ENCODE data around the gene RAB30. TPM values are rescaled to one million over a fixed set of nuclear protein-coding genes. Genes with fewer than 3 reads are reported as not detected.

Gene RAB30
- total and polyA plus RNA-seq, 9 of the 15 experiments (the other 6 are each of a cell fraction or from before 2014, with no cell fraction given) = 0.29 to 1.3 (median 1.0) TPM

- TF ChIP-seq ZBTB49 (CRISPR knock-in tag; IDR thresholded peaks at IDR 0.05; ENCODE audit: borderline replicate concordance) = no peak
- TF ChIP-seq KDM4B (IDR thresholded peaks at IDR 0.05; ENCODE audit: borderline replicate concordance in 2 of 2, low read depth in 1 of 2) = no peak
- TF ChIP-seq, protein P1, sequence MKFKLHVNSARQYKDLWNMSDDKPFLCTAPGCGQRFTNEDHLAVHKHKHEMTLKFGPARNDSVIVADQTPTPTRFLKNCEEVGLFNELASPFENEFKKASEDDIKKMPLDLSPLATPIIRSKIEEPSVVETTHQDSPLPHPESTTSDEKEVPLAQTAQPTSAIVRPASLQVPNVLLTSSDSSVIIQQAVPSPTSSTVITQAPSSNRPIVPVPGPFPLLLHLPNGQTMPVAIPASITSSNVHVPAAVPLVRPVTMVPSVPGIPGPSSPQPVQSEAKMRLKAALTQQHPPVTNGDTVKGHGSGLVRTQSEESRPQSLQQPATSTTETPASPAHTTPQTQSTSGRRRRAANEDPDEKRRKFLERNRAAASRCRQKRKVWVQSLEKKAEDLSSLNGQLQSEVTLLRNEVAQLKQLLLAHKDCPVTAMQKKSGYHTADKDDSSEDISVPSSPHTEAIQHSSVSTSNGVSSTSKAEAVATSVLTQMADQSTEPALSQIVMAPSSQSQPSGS (CRISPR knock-in tag; IDR thresholded peaks at IDR 0.05) = no peak
- TF ChIP-seq HDAC3 (IDR thresholded peaks at IDR 0.05; ENCODE audit: borderline replicate concordance, partially characterized antibody) = no peak
Observed at GRCh38 chr11:83119216-83119615, 47.5 kb upstream of the RAB30 start (continued).

- no peak overlapping the region for H3K4me2 ChIP-seq (ENCODE audit: insufficient read depth, low read length)
- in situ Hi-C loops (cut with MboI) (no loop called here), intact Hi-C loops (cut with micrococcal nuclease) (no loop called here)
- CTCF ChIA-PET (ENCODE audit: low intra/inter-chr PET ratio) = no interaction called here
- no peaks in the 10 kb centered on the region for H3K27me3 ChIP-seq (ENCODE audit: control insufficient read depth in 2 of 2, insufficient read depth in 2 of 2, low read length in 2 of 2)
- FAIRE-seq (no peak), DNase-seq (ENCODE audit: extremely low read depth in 1 of 4, low spot score in 3 of 4) (no peak), ATAC-seq (no peak)
- H2AFZ ChIP-seq (ENCODE audit: low read depth, low read length) = peak overlapping the region; percentile 73
- no peaks in the 10 kb centered on the region for H4K20me1 ChIP-seq (replicated peaks; ENCODE audit: control insufficient read depth, insufficient read depth, low read length)
- H3K9me1 ChIP-seq (ENCODE audit: control insufficient read depth, insufficient read depth, low read length) = no peaks in the 10 kb centered on the region
- no TSS peak for BruUV-seq (replicated peaks)
- H3K36me3 ChIP-seq (ENCODE audit: control insufficient read depth, insufficient read depth, low read length) = no peaks in the 10 kb centered on the region
- H3K9me3 ChIP-seq (replicated peaks; ENCODE audit: control insufficient read depth, insufficient read depth, low read depth, low read length) = no peaks in the 10 kb centered on the region
- H3K9ac ChIP-seq (ENCODE audit: insufficient read depth in 1 of 2, low read depth in 2 of 2, low read length in 2 of 2) = no peak overlapping the region; a peak in 1 of 4 replicates
- no peaks in the 10 kb centered on the region for H3K79me2 ChIP-seq (ENCODE audit: control insufficient read depth, insufficient read depth, low read length)
- POLR2A ChIA-PET = interaction anchor here (1.8 kb wide), 1 partner anchor 12 kb away, joined by 4 read pairs; no protein-coding TSS in a partner anchor
- peaks cover 0 to 6% of the 10 kb centered on the region in 2 experiments; a peak in 2 of 5 replicates for H3K4me1 ChIP-seq (replicated peaks in 1 of 2; ENCODE audit: control insufficient read depth in 2 of 2, insufficient read depth in 2 of 2, low read length in 2 of 2)
- no peak overlapping the region for H3K4me3 ChIP-seq
- H3K27ac ChIP-seq (ENCODE audit: extremely low read depth, low read depth, low read length) = no peak overlapping the region
- TF ChIP-seq, protein P2, sequence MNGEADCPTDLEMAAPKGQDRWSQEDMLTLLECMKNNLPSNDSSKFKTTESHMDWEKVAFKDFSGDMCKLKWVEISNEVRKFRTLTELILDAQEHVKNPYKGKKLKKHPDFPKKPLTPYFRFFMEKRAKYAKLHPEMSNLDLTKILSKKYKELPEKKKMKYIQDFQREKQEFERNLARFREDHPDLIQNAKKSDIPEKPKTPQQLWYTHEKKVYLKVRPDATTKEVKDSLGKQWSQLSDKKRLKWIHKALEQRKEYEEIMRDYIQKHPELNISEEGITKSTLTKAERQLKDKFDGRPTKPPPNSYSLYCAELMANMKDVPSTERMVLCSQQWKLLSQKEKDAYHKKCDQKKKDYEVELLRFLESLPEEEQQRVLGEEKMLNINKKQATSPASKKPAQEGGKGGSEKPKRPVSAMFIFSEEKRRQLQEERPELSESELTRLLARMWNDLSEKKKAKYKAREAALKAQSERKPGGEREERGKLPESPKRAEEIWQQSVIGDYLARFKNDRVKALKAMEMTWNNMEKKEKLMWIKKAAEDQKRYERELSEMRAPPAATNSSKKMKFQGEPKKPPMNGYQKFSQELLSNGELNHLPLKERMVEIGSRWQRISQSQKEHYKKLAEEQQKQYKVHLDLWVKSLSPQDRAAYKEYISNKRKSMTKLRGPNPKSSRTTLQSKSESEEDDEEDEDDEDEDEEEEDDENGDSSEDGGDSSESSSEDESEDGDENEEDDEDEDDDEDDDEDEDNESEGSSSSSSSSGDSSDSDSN (IDR thresholded peaks at IDR 0.05; ENCODE audit: borderline replicate concordance in 1 of 2, low read depth in 2 of 2, low read length in 2 of 2) = no peak
- TF ChIP-seq ZNF280B (CRISPR knock-in tag; IDR thresholded peaks at IDR 0.05) (no peak), STAG1 (CRISPR knock-in tag; IDR thresholded peaks at IDR 0.05; ENCODE audit: borderline replicate concordance) (no peak), KLF10 (CRISPR knock-in tag; IDR thresholded peaks at IDR 0.05) (no peak)
- TF ChIP-seq, protein P3, sequence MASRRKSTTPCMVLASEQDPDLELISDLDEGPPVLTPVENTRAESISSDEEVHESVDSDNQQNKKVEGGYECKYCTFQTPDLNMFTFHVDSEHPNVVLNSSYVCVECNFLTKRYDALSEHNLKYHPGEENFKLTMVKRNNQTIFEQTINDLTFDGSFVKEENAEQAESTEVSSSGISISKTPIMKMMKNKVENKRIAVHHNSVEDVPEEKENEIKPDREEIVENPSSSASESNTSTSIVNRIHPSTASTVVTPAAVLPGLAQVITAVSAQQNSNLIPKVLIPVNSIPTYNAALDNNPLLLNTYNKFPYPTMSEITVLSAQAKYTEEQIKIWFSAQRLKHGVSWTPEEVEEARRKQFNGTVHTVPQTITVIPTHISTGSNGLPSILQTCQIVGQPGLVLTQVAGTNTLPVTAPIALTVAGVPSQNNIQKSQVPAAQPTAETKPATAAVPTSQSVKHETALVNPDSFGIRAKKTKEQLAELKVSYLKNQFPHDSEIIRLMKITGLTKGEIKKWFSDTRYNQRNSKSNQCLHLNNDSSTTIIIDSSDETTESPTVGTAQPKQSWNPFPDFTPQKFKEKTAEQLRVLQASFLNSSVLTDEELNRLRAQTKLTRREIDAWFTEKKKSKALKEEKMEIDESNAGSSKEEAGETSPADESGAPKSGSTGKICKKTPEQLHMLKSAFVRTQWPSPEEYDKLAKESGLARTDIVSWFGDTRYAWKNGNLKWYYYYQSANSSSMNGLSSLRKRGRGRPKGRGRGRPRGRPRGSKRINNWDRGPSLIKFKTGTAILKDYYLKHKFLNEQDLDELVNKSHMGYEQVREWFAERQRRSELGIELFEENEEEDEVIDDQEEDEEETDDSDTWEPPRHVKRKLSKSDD (conservative IDR thresholded peaks at IDR 0.05; ENCODE audit: low read length) = no peak
Observed at GRCh38 chr11:83118814-83119213, 47.1 kb upstream of the RAB30 start.
